HG03571 (cell line): Measurements from ENCODE around the gene CGN.

Source experiments
- ATAC-seq: cut with Tn5 transposase; IDR thresholded peaks from one replicate; pipeline ENCODE4 v1.9.1; 2021; ENCODE audit not compliant: unreplicated experiment

The CGN gene, protein sequence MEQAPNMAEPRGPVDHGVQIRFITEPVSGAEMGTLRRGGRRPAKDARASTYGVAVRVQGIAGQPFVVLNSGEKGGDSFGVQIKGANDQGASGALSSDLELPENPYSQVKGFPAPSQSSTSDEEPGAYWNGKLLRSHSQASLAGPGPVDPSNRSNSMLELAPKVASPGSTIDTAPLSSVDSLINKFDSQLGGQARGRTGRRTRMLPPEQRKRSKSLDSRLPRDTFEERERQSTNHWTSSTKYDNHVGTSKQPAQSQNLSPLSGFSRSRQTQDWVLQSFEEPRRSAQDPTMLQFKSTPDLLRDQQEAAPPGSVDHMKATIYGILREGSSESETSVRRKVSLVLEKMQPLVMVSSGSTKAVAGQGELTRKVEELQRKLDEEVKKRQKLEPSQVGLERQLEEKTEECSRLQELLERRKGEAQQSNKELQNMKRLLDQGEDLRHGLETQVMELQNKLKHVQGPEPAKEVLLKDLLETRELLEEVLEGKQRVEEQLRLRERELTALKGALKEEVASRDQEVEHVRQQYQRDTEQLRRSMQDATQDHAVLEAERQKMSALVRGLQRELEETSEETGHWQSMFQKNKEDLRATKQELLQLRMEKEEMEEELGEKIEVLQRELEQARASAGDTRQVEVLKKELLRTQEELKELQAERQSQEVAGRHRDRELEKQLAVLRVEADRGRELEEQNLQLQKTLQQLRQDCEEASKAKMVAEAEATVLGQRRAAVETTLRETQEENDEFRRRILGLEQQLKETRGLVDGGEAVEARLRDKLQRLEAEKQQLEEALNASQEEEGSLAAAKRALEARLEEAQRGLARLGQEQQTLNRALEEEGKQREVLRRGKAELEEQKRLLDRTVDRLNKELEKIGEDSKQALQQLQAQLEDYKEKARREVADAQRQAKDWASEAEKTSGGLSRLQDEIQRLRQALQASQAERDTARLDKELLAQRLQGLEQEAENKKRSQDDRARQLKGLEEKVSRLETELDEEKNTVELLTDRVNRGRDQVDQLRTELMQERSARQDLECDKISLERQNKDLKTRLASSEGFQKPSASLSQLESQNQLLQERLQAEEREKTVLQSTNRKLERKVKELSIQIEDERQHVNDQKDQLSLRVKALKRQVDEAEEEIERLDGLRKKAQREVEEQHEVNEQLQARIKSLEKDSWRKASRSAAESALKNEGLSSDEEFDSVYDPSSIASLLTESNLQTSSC

DNA sequence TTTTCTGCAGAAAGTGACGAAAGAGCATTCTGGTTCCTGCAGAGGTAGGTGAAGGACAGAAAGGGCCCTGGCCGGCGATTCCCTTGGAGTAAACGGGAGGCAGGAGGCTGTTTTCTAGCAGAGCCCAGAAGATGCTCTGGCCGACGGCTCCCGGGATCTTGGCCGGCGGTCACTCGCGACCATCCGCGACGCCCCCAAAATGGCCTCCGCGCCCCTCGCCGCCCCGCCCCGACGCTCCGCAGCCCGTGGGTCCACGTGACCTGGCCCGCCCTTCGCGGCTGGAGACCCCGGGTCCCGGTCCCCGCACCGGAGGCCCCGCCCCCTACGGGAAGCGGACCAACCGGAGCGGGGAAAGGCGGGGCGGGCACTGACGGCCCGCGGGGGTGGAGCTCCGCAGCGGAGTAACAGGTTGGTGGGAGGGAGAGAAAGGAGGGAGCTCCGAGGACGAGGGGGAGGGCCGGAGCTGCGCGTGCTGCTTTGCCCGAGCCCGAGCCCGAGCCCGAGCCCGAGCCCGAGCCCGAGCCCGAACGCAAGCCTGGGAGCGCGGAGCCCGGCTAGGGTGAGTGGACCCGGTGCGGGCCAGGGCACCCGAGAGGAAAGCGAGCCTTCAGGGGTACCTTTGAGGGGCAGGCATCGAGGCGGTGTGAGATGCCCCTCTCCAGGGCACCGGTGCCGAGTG is at the start of gene CGN:
Gene CGN, plus strand, starts transcription at position 431 of the 679 bp plus-strand sequence. CDS start 7,133 bp downstream, outside the sequence.
- ATAC-seq, result peak; percentile 77

DNA sequence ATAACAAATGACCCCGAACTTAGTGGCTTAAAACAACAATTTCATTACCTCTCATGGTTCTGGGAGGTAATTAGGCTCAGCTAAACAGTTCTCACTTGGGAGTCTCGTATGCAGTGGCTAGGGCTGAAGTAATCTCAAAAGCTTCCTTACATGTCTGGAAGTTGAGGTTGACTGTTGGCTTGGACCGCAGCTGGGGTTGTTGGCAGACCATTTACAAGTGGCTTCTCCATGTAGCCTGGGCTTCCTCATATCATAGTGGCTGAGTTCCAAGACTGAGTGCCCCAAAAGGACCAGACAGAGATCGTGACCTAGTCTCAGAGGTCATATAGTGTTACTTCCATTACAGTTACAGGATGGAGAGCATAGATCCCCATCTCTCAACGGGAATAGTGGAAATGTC is 49.5 kb upstream of the CGN start:
- no peak for ATAC-seq

DNA sequence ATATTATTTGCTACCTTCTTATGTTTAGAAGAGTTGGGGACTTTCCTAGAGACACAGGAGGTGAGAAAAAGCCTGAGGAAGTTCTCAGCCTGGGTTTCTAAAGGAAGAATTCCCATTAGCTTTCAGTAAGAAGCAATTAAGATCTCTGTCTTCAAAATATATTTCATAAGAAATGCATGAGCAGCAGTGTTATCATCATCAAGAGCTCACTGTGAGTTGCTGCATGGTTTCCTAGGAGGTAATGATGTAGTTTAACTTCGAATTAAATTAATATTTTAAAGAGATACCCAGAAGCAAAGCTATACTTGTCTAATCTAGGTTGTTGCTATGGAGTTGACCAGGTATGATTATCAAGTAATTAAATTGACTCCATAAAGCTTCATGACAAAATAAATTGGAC is 46.2 kb upstream of the CGN start:
- ATAC-seq, result no peak

DNA sequence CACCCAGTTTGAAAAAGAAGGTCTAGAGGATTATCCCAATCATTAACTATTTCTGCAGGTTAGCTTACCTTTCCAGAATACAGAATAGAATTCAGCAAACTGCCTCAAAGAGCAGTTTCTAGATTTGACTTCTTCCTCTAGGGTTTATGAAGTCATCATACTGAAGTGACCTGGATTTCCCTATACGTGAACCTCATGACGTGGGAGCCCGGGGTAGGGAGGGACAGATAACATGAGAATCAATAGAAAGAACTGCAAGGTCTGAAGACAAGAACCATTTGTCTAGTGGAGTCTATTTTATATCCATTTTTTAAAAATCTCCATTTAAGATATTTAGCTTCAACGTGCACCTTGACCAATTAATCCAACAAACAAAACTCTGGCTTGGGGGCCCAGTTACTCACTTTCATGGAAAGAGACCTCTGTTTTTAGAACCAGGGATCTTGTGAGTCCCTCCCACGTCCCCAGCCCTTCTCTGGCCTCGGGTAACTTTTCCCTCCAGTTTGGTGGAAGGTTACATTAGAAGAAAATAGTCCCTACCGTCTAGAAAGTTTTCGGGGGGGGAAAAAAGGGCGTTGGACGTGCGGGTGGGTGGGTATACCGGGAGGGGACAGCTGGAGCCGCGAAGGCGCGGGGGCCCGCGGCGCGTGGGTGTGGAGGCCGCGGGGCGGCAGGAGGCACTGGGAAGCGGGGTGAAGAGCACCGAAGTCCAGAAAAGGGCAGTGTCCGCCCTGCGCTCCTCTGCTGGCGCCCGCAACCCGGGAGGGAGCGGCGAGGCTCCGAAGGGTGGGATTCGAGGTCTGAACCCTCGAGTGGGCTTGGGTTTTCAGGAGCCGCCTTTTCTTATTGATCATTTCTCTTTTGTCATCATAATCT is 38.1 kb upstream of the CGN start:
- ATAC-seq, result no peak

DNA sequence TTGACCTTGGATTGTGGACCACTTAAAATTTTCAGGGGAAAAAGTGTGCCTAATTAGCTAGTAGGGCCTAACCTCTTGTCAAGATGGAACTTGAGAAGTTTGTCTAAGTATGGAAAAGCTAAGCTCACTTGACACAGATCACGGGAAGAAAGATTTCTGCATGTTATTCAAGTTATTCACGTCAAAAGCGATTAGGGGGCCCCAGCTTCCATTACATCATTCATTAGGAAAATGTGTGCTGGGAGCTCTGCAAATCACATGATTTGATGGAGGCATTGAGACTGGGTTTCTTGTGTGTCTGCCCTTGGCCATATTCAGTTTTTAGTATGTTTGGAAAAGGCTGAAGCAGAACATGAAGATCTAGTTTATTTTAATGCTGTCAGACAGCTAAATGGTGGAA is 36.4 kb upstream of the CGN start:
- ATAC-seq, result no peak

DNA sequence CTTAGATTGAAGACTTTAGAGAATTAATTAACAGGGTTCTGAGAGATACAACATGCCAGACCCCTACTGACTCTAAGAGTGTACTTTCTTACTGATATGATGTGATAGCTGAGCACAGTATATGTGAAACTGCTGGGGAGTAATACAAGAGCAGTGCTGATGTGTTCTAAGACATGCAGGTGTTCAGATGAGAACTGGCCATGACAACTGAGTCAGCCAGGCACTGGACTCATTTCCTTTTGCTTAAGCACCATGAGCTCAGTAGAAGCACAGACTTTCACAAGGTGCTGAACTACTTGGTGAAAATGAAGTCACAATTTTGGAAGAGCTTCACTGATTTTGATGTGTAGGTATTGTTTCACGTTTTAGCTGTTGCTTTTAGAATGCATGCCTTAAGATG is 36.0 kb upstream of the CGN start:
- no peak for ATAC-seq

DNA sequence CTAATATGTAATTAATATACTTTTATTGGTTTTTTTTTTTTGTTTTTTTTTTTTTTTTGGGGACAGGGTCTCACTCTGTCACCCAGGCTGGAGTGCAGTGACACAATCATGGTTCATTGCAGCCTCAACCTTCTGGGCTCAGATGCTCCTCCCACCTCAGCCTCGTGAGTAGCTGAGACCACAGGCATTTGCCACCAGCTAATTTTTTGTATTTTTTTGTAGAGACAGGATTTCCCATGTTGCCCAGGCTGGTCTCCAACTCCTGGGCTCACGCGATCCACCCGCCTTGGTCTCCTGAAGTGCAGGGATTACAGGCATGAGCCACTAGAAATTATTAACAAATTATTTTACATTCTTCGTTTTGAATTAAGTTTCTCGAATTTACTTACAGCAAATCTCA is 35.1 kb upstream of the CGN start:
- no peak for ATAC-seq

DNA sequence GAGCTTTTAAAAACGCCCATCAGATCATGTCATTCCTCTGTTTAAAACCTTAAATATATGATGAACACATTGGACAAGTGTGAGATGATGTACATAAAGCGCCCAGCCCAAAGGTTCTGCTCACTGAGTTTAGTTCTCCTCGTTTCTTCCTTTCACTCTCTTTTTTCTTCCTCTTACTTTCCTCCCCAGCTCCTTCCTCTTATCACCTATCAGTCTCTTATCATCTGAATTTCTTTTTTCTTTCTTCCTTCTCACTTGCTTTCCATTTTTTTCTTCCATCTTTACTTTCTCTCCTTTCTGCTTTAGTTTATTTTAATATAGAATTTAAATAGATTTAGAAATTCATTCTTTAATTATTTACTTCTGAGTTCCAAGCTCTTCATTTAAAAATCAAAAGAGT is 34.1 kb upstream of the CGN start:
- ATAC-seq, result no peak

DNA sequence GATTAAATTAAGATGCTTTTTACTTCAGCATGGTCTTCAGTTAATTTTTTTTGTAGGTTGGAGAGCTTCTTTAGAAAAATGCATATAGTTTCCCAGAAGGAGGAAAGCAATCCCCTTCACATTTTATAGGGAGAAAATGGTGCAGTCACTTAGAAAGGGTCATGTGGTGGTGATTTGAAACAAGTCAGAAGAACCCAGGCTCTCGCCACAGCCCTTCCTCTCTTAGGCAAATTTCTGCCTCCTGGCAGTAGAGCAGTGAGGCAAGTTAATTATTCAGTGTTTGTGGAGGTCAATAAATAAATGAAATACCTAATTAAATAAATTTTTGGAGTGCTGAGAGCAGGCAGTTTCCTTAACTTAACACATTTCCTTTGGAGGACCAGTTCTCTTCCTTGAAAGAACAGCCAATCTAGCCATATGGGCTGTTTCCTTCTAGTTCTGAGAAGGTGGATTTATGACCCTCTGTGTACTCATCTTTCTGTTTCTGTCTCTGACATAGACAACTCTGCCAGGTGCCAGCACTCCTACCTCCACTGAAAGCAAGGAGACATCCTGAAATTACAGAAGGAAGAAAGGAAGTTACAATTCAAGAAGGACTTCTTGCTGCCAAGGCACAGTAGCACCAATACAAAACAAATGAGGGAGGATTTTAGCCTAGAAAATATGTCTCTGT is 32.9 kb upstream of the CGN start:
- ATAC-seq, result no peak

DNA sequence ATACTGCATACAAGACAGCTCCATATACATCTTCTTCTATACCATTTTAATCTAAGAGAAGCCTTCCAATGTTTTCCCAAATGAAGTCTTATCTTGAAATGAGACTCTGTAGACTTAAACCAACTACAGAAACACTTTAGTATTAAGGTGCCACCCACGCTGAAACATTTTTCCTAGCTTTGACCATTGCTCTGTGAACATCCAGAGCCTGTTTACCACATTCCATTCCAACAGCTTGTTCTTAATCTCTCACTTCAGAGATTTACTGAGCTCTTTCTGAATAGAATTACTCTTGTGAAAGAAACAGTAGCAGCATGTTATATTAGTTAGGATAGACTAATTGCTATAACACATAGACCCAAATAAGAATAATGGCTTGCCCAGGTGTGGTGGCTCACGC is 32.3 kb upstream of the CGN start:
- ATAC-seq, result no peak

DNA sequence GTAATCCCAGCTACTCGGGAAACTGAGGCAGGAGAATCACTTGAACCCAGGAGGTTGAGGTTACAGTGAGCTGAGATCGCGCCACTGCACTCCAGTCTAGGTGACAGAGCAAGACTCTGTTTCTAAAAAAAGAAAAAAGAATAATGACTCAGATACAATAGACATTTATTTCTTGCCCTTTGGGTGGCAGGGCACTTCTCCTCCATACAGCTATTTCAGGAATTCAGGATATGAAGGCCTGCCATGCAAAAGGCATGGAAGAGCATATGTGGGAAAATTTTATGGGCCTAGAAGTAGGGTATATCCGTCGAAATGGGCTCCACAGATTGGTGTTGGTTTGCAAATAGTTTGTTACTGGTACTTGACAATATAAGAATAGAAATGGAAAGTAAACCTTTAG is 31.7 kb upstream of the CGN start:
- ATAC-seq, result no peak

DNA sequence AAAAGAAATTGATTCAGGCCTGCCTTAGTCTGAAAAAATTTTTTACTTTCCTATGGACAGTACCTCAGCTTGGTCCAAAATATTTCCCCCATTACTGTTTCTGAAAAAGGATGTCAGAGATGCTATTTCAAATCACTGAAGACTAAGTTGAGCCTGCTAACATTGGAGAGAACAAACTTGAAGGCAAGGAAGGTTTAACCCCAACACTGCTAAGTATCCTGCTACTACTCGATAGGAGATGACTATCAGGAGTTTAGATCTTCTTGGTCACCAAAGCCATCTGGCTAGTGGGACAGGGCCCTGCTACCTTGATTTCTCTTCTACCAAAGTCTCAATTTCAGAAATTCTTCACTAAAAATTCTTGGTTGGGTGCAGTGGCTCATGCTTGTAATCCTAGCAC is 29.2 kb upstream of the CGN start:
- no peak for ATAC-seq

DNA sequence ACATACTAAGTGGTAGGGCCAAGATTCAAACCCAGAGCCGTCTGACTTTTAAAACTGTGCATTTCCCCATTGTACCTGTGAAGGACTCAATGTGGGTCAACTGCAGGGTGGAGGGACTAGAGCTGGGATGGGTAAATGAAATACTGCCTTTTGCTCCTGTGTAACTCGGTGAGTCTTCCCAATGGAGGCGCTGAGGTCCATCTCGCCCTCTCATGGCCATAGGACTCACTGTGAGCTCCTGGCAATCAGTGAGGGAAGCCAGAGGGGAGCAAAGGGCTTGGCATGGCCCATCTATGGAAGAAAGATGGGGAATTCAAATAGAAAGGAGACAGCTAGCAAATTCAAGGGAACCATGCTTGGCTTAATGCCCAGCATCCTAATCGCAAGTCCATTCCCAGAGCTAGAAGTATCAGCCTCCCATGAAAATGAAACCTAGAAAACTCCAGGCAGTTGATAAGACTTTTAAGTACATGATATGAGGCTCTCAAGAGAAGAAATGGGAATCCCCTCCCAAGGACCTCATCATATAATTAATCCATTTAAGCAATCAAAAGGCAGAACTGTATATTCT is 25.4 kb upstream of the CGN start:
- ATAC-seq, result no peak

DNA sequence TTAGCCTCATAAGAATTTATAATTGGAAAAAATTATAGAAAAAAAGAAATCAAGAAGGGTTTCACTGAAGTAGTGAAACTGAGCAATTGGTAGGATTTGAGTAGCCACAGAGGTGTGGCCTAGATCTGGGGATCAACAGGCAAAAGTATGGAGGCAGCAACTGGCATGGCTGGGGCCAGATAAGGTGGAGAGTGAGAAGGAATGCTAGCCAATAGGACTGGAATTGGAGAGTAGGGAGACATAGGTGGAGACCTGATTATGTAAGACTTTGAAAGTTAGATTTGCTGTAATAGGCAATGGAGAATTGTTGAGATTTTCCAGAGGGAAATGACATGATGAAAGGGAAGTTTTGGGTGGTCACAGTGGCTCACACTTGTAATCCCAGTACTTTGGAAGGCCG is 24.6 kb upstream of the CGN start:
- ATAC-seq, result no peak

DNA sequence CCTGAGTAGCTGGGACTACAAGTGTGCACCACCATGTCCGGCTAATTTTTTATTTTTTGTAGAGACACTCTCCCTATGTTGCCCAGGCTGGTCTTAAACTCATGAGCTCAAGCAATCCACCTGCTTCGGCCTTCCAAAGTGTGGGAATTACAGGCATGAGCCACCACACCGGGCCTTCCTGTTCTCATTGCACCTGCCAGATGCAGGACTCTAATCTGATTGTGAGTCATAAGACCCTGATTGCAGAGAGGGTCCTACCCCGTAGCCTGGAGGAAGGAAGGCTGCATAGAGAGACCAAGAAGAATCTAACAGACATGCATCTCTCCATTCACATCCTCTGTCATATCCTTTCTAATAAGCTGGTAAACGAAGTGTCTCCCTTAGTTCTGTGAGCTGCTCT is 19.5 kb upstream of the CGN start:
- ATAC-seq, result no peak

DNA sequence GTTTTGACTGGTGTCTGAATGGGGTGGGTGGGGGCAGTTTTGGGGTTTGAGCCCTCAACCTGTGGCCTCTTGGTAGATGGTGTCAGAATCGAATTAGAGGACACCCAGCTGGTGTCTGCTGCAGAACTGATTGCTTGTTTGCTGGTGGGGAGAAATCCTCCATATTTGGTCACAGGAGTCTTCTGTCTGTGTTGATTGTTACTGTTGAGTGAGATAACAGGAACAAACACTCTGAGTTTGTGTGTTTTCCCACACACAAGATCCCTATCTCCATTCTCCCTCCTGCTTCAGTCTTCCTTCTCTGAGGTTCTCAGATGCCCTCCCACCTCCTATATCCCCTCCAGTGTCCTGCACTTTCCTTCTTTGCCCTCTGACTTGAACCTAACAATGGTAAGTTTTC is 19.1 kb upstream of the CGN start:
- ATAC-seq, result no peak

DNA sequence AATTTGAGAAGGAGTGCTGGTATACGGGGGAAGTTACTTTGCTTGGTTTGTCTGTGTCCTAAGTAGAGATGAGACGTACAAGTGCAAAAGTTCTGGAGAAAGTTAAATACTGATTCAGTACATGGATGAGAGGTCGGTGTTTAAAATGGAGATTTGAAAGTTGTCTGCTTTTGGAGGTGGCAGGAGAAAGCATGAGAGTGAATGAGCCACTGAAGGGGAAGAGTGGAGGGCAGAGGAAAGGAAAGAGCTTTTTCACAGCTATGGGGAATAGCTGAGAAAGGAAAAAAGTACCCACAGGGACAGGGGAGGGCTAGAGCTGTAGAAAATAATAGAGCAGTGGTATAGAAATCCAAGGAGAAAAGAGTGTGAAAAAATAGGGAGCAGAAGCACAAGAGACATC is 18.1 kb upstream of the CGN start:
- no peak for ATAC-seq

DNA sequence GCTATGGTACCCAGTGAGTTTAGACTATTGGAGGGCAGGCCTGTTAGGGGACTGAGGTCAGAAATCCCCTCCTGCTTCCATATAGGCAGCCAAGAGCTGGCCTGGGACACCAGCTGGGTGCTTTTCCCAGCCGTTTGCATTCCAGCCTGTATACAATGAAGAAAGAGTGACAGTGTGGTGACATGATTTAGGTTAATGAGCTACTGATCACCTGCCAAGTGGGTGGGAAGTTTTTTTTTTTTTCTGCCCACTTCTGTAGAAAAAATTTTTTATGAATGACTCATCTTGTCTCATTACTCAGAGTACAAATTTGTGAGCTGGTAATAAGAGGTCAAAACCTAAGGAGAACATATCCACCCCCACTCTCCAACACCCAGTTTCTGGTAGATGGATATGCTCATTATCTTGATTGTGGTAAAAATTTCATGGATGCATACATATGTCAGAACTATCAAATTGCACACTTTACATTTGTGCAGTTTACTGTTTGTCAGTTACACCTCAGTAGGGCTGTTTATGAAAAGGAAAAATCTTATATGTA is 16.4 kb upstream of the CGN start:
- no peak for ATAC-seq

DNA sequence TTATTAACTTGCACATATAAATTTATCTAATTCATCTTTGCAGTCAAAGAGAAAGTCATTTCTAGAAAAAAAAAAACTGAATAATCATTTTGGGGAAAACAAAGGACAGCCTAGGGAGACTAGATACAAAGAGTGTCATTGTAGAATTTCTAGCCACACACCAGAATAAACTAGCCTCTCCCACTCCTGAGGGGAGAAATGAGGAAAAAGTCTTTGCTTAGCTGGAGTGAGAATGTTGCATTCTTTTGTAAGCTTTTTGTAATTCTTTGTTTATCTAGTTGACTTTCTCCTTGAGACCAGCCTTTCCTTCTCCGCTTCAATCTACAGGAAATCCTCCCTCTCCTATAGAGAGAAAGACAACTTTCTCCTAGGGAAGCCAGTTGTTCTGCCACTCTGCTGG is 15.9 kb upstream of the CGN start:
- ATAC-seq, result no peak
